ENCODE measurements around the gene KRT4. TPM values are rescaled to one million over a fixed set of nuclear protein-coding genes. Genes with fewer than 3 reads are reported as not detected.

KRT4 gene
- total and polyA plus RNA-seq, 2 experiments from 2014 or later, result 0.22 TPM; not detected in 1

- Histone ChIP-seq H3K27ac (no peak overlapping the region), H3K4me2 (ENCODE audit: unreplicated experiment) (peak overlapping the region; percentile 5)
Observed at GRCh38 chr12:52835271-52836041, 21.5 kb upstream of the KRT4 start.

GRCh38 chr12:52834727-52835001 lies 20.7 kb upstream of the KRT4 start:
- Histone ChIP-seq H3K4me2 (ENCODE audit: unreplicated experiment) (no peak overlapping the region), H3K36me3 (ENCODE audit: low read depth) (no peaks in the 10 kb centered on the region), H3K9me3 (ENCODE audit: low read depth) (no peaks in the 10 kb centered on the region), H3K9me2 (ENCODE audit: insufficient read depth) (no peaks in the 10 kb centered on the region), H3K4me3 (no peak overlapping the region), H3K9ac (no peak overlapping the region), H2AFZ (no peak overlapping the region), H3K4me1 (ENCODE audit: insufficient read depth) (peaks cover 26% of the 10 kb centered on the region), H3K27ac (no peak overlapping the region), H3K79me2 (ENCODE audit: insufficient read depth) (no peaks in the 10 kb centered on the region), H3F3A (ENCODE audit: insufficient read depth) (no peaks in the 10 kb centered on the region), H4K20me1 (ENCODE audit: insufficient read depth) (no peaks in the 10 kb centered on the region), H3K27me3 (replicated peaks; ENCODE audit: insufficient read depth) (no peaks in the 10 kb centered on the region)
- TF ChIP-seq EZH2phosphoT487 (IDR thresholded peaks at IDR 0.05; ENCODE audit: insufficient read depth, low read depth), result no peak
- TF ChIP-seq EZH2 (IDR thresholded peaks at IDR 0.05; ENCODE audit: insufficient read depth, poor library complexity, severe bottlenecking), result no peak
- WGBS, 2 experiments (ENCODE audit: low coverage in 1 of 2, low lambda C conversion rate in 2 of 2, missing lambda C conversion rate in 2 of 2), result 75 to 85% methylated on average over 4 of the region's 4 CpGs
- in situ Hi-C loops (cut with MboI), result no loop called here
- no peak for DNase-seq

More at GRCh38 chr12:52835271-52836041, 21.5 kb upstream of the KRT4 start:
- peak; percentile 15 for DNase-seq
- H2AFZ ChIP-seq, result no peak overlapping the region
- H3K36me3 ChIP-seq (ENCODE audit: low read depth), result no peaks in the 10 kb centered on the region
- TF ChIP-seq EZH2phosphoT487 (IDR thresholded peaks at IDR 0.05; ENCODE audit: insufficient read depth, low read depth), result no peak
- TF ChIP-seq EZH2 (IDR thresholded peaks at IDR 0.05; ENCODE audit: insufficient read depth, poor library complexity, severe bottlenecking), result no peak
- no peaks in the 10 kb centered on the region for H3K79me2 ChIP-seq (ENCODE audit: insufficient read depth)
- no peaks in the 10 kb centered on the region for H3K9me3 ChIP-seq (ENCODE audit: low read depth)
- 66 to 75% methylated on average over 15 of the region's 15 CpGs for WGBS, 2 experiments (ENCODE audit: low coverage in 1 of 2, low lambda C conversion rate in 2 of 2, missing lambda C conversion rate in 2 of 2)
- peaks cover 26% of the 10 kb centered on the region for H3K4me1 ChIP-seq (ENCODE audit: insufficient read depth)
- no peak overlapping the region for H3K9ac ChIP-seq
- in situ Hi-C loops (cut with MboI), result no loop called here
- H3K4me3 ChIP-seq, result no peak overlapping the region
- no peaks in the 10 kb centered on the region for H3F3A ChIP-seq (ENCODE audit: insufficient read depth)
- no peaks in the 10 kb centered on the region for H4K20me1 ChIP-seq (ENCODE audit: insufficient read depth)
- no peaks in the 10 kb centered on the region for H3K9me2 ChIP-seq (ENCODE audit: insufficient read depth)
- H3K27me3 ChIP-seq (replicated peaks; ENCODE audit: insufficient read depth), result no peaks in the 10 kb centered on the region

GRCh38 chr12:52833922-52834726 lies 20.2 kb upstream of the KRT4 start, which contains the start of gene KRT79:
TSS of gene KRT79 (minus strand) at chr12:52834311. CDS start at chr12:52834260, 51 bp downstream.
- no peaks in the 10 kb centered on the region for H3K27me3 ChIP-seq (replicated peaks; ENCODE audit: insufficient read depth)
- no peaks in the 10 kb centered on the region for H3K79me2 ChIP-seq (ENCODE audit: insufficient read depth)
- 84 to 89% methylated on average over 19 to 22 of the region's 22 CpGs for whole genome bisulfite sequencing, 2 experiments (ENCODE audit: low coverage in 1 of 2, low lambda C conversion rate in 2 of 2, missing lambda C conversion rate in 2 of 2)
- H4K20me1 ChIP-seq (ENCODE audit: insufficient read depth), result no peaks in the 10 kb centered on the region
- no peak for DNase-seq
- peaks cover 26% of the 10 kb centered on the region for H3K4me1 ChIP-seq (ENCODE audit: insufficient read depth)
- H3F3A ChIP-seq (ENCODE audit: insufficient read depth), result no peaks in the 10 kb centered on the region; the same call in 1 of the 2 replicates
- no peak within 1 kb of the TSS for H3K4me3 ChIP-seq
- H3K27ac ChIP-seq, result no peak within 1 kb of the TSS
- H3K9me2 ChIP-seq (ENCODE audit: insufficient read depth), result no peaks in the 10 kb centered on the region
- no peak within 1 kb of the TSS for H3K9ac ChIP-seq
- no peak within 1 kb of the TSS for H2AFZ ChIP-seq
- no peak within 1 kb of the TSS for H3K4me2 ChIP-seq (ENCODE audit: unreplicated experiment)
- no peaks in the 10 kb centered on the region for H3K9me3 ChIP-seq (ENCODE audit: low read depth)
- H3K36me3 ChIP-seq (ENCODE audit: low read depth), result no peaks in the 10 kb centered on the region
- TF ChIP-seq EZH2phosphoT487 (IDR thresholded peaks at IDR 0.05; ENCODE audit: insufficient read depth, low read depth) (no peak), EZH2 (IDR thresholded peaks at IDR 0.05; ENCODE audit: insufficient read depth, poor library complexity, severe bottlenecking) (no peak)
- in situ Hi-C loops (cut with MboI), result no loop called here

- Histone ChIP-seq H3K36me3 (ENCODE audit: low read depth) (no peaks in the 10 kb centered on the region), H3F3A (ENCODE audit: insufficient read depth) (peaks cover 4% of the 10 kb centered on the region; the same call in 1 of the 2 replicates), H3K9me2 (ENCODE audit: insufficient read depth) (no peaks in the 10 kb centered on the region), H3K4me2 (ENCODE audit: unreplicated experiment) (no peak overlapping the region), H3K79me2 (ENCODE audit: insufficient read depth) (no peaks in the 10 kb centered on the region), H3K4me3 (no peak overlapping the region), H4K20me1 (ENCODE audit: insufficient read depth) (no peaks in the 10 kb centered on the region), H3K4me1 (ENCODE audit: insufficient read depth) (peaks cover 33% of the 10 kb centered on the region), H3K27me3 (replicated peaks; ENCODE audit: insufficient read depth) (no peaks in the 10 kb centered on the region), H2AFZ (no peak overlapping the region), H3K9me3 (ENCODE audit: low read depth) (no peaks in the 10 kb centered on the region), H3K27ac (no peak overlapping the region), H3K9ac (no peak overlapping the region)
- no peak for TF ChIP-seq EZH2phosphoT487 (IDR thresholded peaks at IDR 0.05; ENCODE audit: insufficient read depth, low read depth)
- no peak for TF ChIP-seq EZH2 (IDR thresholded peaks at IDR 0.05; ENCODE audit: insufficient read depth, poor library complexity, severe bottlenecking)
- in situ Hi-C loops (cut with MboI), result no loop called here
- DNase-seq, result no peak
- 89% methylated on average over 19 to 20 of the region's 20 CpGs for WGBS, 2 experiments (ENCODE audit: low coverage in 1 of 2, low lambda C conversion rate in 2 of 2, missing lambda C conversion rate in 2 of 2)
Observed at GRCh38 chr12:52832985-52833905, 19.3 kb upstream of the KRT4 start.

All from GM23248 (cell line).